ENCODE data around the gene NAA80.

Gene NAA80

DNA sequence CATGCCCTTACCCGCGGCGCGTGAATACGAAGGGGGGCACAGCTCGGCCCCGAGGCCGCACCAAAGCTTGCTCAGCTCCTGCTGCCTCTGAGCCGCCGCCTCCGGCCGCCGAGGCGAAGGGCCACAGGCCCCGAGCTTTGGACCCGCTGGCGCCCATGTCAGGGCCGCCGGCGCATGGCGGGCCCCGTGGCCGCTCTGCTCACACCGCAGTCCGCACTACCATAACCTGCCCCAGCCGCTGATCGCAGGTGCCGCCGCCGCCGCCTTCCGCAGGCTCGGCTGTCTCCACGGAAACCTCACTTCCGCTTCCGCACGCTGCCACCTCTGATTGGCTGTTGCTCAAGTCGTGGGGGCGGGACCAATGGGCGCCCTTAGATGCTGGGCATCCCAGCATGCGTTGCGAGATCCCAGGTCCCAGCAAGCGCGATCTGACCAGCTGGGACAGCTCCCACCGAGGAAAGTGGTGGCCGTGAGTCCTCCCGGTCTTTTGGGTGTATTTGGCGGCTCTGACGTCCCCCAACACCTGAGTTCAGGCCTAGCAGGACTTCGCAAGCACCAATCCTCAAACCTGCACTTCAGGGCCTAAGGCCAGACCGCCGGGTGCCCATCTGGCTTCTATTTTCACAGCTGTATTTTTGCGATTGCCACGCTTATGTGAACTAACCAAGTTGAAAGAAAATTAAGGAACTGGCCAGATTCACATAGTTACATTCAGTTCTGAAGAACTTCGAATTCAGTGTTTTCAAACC is 28.9 kb upstream of the NAA80 start, which contains the start of gene TUSC2:
Gene TUSC2 (minus strand): TSS at position 281 of the 749 bp plus-strand sequence. CDS start 124 bp downstream, at position 157.
- H3K36me3 ChIP-seq (ENCODE audit: control insufficient read depth in 2 of 2, insufficient read depth in 2 of 2, low read length in 2 of 2), result peaks cover 33 to 40% of the 10 kb centered on the region in 2 donors
- no peaks in the 10 kb centered on the region for H3K27me3 ChIP-seq (ENCODE audit: control insufficient read depth in 2 of 2, insufficient read depth in 2 of 2, low read length in 2 of 2)
- peak within 1 kb of the TSS; percentile 79 to 85 for H3K27ac ChIP-seq (ENCODE audit: low read depth in 2 of 2, low read length in 2 of 2)
- peaks cover 14 to 16% of the 10 kb centered on the region in 2 donors for H3K4me1 ChIP-seq (ENCODE audit: control insufficient read depth in 2 of 2, insufficient read depth in 2 of 2, low read length in 2 of 2)
- H3K4me3 ChIP-seq (ENCODE audit: low read length in 2 of 2), result peak within 1 kb of the TSS; percentile 74 to 90
- H3K9me3 ChIP-seq (ENCODE audit: control insufficient read depth in 2 of 2, low read length in 2 of 2), result no peaks in the 10 kb centered on the region
- H3K9ac ChIP-seq (ENCODE audit: low read depth in 1 of 2, low read length in 2 of 2), result peak within 1 kb of the TSS; percentile 90 to 92

DNA sequence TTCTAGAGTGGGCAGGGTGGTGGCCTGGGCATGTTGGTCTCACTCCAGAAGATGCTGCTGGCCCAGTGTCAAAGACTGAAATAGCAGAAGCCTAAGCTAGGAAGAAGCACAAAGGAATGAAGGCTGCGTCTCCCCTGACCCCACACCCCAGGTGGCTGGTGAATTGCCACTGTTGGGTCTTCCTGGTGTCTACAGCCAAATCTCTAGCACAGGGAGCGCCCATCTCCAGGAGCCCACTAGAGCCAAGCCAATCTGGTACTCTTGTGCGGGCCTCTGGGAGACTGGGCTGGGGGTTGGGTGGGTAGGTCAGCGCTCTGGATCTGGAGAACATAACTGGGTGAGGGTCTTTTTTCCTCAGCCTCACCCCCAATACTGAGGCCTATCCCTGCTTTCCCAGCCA is 27.9 kb upstream of the NAA80 start:
- Histone ChIP-seq H3K4me1 (ENCODE audit: control insufficient read depth in 2 of 2, insufficient read depth in 2 of 2, low read length in 2 of 2) (peaks cover 19 to 24% of the 10 kb centered on the region in 2 donors), H3K9me3 (ENCODE audit: control insufficient read depth in 2 of 2, low read length in 2 of 2) (no peaks in the 10 kb centered on the region), H3K27ac (ENCODE audit: low read depth in 2 of 2, low read length in 2 of 2) (peak overlapping the region in 1 of 2 donors; percentile 85), H3K9ac (ENCODE audit: low read depth in 1 of 2, low read length in 2 of 2) (peak overlapping the region; percentile 90 to 92), H3K4me3 (ENCODE audit: low read length in 2 of 2) (peak overlapping the region; percentile 74 to 90), H3K27me3 (ENCODE audit: control insufficient read depth in 2 of 2, insufficient read depth in 2 of 2, low read length in 2 of 2) (no peaks in the 10 kb centered on the region), H3K36me3 (ENCODE audit: control insufficient read depth in 2 of 2, insufficient read depth in 2 of 2, low read length in 2 of 2) (peaks cover 33 to 39% of the 10 kb centered on the region in 2 donors)

DNA sequence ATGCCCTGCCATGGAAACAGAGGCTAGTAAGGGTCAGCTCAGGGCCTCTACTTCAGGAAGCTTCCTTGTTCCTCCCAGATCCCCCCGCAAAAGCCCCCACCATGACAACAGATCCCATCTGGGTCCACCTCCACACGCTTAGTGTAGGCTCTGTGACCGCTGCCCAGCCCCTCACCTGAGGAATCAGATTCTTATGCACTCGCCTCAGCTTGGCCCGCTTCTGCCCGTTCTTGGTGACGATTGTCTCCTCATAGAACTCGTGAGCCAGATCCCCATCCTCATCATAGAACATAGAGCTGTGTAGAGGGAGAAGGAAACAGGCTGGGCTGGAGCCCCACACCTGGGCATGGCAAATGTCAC is 27.0 kb upstream of the NAA80 start:
- Histone ChIP-seq H3K27me3 (ENCODE audit: control insufficient read depth in 2 of 2, insufficient read depth in 2 of 2, low read length in 2 of 2) (no peaks in the 10 kb centered on the region), H3K4me1 (ENCODE audit: control insufficient read depth in 2 of 2, insufficient read depth in 2 of 2, low read length in 2 of 2) (peaks cover 24 to 29% of the 10 kb centered on the region in 2 donors), H3K27ac (ENCODE audit: low read depth in 2 of 2, low read length in 2 of 2) (no peak overlapping the region), H3K9me3 (ENCODE audit: control insufficient read depth in 2 of 2, low read length in 2 of 2) (no peaks in the 10 kb centered on the region), H3K4me3 (ENCODE audit: low read length in 2 of 2) (no peak overlapping the region), H3K36me3 (ENCODE audit: control insufficient read depth in 2 of 2, insufficient read depth in 2 of 2, low read length in 2 of 2) (peaks cover 26 to 30% of the 10 kb centered on the region in 2 donors), H3K9ac (ENCODE audit: low read depth in 1 of 2, low read length in 2 of 2) (no peak overlapping the region)

DNA sequence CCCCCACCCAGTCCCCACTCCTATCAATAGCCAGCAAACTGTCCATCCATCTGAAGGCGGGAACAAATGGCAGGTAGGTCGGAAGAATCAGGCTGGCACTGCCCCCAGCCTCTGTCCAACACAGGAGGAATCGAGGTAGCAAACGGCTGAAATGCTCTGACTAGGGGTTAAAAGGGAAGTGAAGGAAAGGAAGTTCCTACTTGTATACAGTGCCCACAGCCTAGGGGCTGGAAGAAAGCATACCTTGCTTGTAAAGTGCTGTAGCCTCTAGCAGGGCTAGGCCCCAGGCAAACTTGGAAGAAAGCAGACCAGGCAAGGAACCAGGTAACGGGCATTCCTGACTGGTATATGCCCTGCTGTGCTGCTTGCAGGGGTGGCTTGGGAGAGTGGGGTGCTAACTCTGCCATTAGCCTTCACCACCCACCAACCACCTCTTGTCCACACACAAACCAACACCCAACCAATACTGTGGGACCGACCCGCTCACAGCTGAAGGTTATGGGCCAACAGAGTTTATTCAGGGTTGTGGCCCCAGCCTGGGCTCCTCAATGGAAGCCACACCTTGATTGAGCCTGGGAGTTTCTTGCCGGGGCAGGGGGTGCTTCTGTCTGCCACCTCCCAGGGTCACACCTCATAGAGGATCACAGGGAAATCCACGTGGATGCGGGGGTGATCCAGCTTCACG is 26.4 kb upstream of the NAA80 start:
- Histone ChIP-seq H3K9ac (ENCODE audit: low read depth in 1 of 2, low read length in 2 of 2) (no peak overlapping the region), H3K36me3 (ENCODE audit: control insufficient read depth in 2 of 2, insufficient read depth in 2 of 2, low read length in 2 of 2) (peaks cover 22 to 24% of the 10 kb centered on the region in 2 donors), H3K4me1 (ENCODE audit: control insufficient read depth in 2 of 2, insufficient read depth in 2 of 2, low read length in 2 of 2) (peaks cover 26 to 30% of the 10 kb centered on the region in 2 donors), H3K9me3 (ENCODE audit: control insufficient read depth in 2 of 2, low read length in 2 of 2) (no peaks in the 10 kb centered on the region), H3K27ac (ENCODE audit: low read depth in 2 of 2, low read length in 2 of 2) (no peak overlapping the region), H3K4me3 (ENCODE audit: low read length in 2 of 2) (no peak overlapping the region), H3K27me3 (ENCODE audit: control insufficient read depth in 2 of 2, insufficient read depth in 2 of 2, low read length in 2 of 2) (no peaks in the 10 kb centered on the region)

DNA sequence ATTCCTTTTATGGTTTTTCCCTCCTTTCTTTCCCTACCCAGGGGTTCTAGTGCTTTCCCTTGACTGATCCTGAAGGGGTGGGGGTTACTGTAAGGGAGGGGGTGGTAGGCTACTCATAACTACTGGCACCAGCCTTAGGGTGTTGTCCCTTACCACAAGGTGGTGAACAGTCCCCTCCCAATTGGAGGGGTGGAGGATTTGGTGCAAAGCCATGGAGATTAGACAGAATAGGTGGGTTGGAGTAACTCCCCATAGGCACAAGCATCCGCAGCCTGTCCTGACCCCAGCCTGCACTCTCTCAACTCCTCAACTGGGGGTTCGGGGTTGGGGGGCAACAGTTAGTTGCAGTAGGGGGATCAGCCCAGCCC is 25.9 kb upstream of the NAA80 start:
- no peaks in the 10 kb centered on the region for H3K27me3 ChIP-seq (ENCODE audit: control insufficient read depth in 2 of 2, insufficient read depth in 2 of 2, low read length in 2 of 2)
- H3K27ac ChIP-seq (ENCODE audit: low read depth in 2 of 2, low read length in 2 of 2), result no peak overlapping the region
- H3K9ac ChIP-seq (ENCODE audit: low read depth in 1 of 2, low read length in 2 of 2), result no peak overlapping the region
- H3K4me3 ChIP-seq (ENCODE audit: low read length in 2 of 2), result no peak overlapping the region
- H3K9me3 ChIP-seq (ENCODE audit: control insufficient read depth in 2 of 2, low read length in 2 of 2), result no peaks in the 10 kb centered on the region
- H3K4me1 ChIP-seq (ENCODE audit: control insufficient read depth in 2 of 2, insufficient read depth in 2 of 2, low read length in 2 of 2), result peaks cover 31 to 35% of the 10 kb centered on the region in 2 donors
- H3K36me3 ChIP-seq (ENCODE audit: control insufficient read depth in 2 of 2, insufficient read depth in 2 of 2, low read length in 2 of 2), result peaks cover 16 to 19% of the 10 kb centered on the region in 2 donors

DNA sequence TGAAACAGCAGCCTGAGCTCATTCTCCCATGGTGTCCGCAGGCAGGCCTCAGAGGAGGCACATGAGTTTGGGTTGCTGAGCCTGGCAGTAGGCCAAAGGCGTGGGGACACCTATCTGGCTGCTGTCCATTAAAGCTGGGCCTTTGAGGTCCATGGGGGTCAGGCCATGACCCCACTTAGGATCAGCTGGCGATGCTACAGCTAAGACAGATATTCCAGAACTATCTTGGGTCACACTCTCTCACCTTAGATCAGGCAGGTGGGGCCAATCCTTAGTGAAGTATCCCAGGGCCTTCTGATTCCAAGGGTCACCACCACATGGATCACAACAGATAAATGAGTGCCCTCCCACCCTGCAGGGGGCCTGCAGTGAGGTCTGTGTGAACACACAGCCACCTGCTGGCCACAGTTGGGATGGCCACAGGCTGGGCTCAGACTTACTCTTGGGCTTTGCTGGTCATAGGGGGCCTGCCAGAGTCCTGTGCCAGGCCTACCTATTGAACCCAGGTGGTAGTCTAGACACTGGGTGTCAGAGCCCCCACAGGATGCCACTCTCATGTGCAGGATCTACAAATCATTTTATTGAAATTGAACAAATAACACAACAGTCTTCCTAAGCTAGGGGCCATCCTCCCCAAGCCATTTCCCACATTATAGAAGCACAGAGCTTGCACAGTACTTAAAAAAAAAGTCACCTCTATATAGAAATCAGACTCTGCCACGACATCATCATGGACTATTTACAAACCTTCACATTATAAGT is 25.3 kb upstream of the NAA80 start:
- Histone ChIP-seq H3K4me1 (ENCODE audit: control insufficient read depth in 2 of 2, insufficient read depth in 2 of 2, low read length in 2 of 2) (peaks cover 37 to 40% of the 10 kb centered on the region in 2 donors), H3K9ac (ENCODE audit: low read depth in 1 of 2, low read length in 2 of 2) (peak overlapping the region in 1 of 2 donors; percentile 3), H3K27me3 (ENCODE audit: control insufficient read depth in 2 of 2, insufficient read depth in 2 of 2, low read length in 2 of 2) (no peaks in the 10 kb centered on the region), H3K36me3 (ENCODE audit: control insufficient read depth in 2 of 2, insufficient read depth in 2 of 2, low read length in 2 of 2) (peaks cover 12 to 17% of the 10 kb centered on the region in 2 donors), H3K27ac (ENCODE audit: low read depth in 2 of 2, low read length in 2 of 2) (peak overlapping the region; percentile 24 to 59), H3K4me3 (ENCODE audit: low read length in 2 of 2) (no peak overlapping the region), H3K9me3 (ENCODE audit: control insufficient read depth in 2 of 2, low read length in 2 of 2) (no peaks in the 10 kb centered on the region)

DNA sequence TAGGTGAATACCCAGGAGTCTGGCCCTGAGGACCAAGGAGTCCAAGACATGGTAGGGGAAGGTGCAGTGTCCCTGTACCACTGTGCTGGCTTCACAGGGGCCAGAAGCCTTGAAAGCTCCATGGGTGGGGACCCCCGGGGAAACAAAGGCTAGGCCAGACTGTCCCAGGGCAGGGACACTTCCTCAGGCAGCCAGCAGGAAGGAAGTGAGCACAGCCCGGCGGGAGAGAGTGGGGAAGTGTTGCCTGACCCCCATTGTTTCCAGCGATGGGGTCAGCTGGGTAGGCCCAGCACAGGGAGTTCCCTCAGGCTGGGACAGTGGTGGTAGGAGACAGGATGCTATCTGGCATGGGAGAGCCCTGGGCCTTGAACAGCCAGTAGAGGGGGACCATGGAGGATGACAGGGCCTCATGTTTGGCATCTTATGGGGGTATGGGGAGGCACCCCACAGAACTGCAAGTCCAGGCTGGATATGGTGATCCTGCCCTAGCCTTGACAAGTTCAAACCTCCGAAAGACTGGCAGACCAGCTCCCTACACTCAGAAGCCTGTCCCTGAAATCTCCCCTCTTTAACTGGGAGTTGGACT is 24.5 kb upstream of the NAA80 start:
- Histone ChIP-seq H3K27me3 (ENCODE audit: control insufficient read depth in 2 of 2, insufficient read depth in 2 of 2, low read length in 2 of 2) (no peaks in the 10 kb centered on the region), H3K36me3 (ENCODE audit: control insufficient read depth in 2 of 2, insufficient read depth in 2 of 2, low read length in 2 of 2) (peaks cover 9 to 17% of the 10 kb centered on the region in 2 donors), H3K4me3 (ENCODE audit: low read length in 2 of 2) (no peak overlapping the region), H3K4me1 (ENCODE audit: control insufficient read depth in 2 of 2, insufficient read depth in 2 of 2, low read length in 2 of 2) (peaks cover 44 to 47% of the 10 kb centered on the region in 2 donors), H3K27ac (ENCODE audit: low read depth in 2 of 2, low read length in 2 of 2) (peak overlapping the region; percentile 59 to 93), H3K9me3 (ENCODE audit: control insufficient read depth in 2 of 2, low read length in 2 of 2) (no peaks in the 10 kb centered on the region), H3K9ac (ENCODE audit: low read depth in 1 of 2, low read length in 2 of 2) (no peak overlapping the region)

DNA sequence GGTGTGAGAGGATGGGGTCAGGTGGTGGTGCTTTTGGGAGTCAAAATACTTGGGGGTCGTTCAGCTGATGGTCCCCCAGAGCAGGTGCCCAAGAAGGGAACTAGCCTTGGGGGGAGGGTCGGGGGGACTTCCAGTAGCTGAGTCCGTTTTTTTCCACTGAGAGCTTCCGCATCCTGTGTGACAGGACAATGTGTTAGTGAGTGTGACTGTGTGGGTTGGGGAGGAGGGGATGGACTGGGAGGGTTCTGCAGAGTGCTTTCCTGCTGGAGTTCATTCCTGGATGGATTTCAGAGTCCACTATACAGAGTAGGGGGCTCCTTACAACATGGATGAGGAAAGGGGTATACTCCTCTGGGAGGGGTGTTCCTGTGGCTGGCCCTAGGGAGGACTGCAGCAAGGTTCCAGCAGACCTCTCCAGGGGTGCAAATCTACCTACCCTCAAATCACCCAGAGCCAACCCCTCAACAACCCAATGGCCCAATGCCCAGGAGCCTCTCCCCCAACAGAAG is 23.9 kb upstream of the NAA80 start:
- Histone ChIP-seq H3K9me3 (ENCODE audit: control insufficient read depth in 2 of 2, low read length in 2 of 2) (no peaks in the 10 kb centered on the region), H3K27me3 (ENCODE audit: control insufficient read depth in 2 of 2, insufficient read depth in 2 of 2, low read length in 2 of 2) (no peaks in the 10 kb centered on the region), H3K27ac (ENCODE audit: low read depth in 2 of 2, low read length in 2 of 2) (peak overlapping the region; percentile 93 to 95), H3K9ac (ENCODE audit: low read depth in 1 of 2, low read length in 2 of 2) (peak overlapping the region; percentile 49 to 62), H3K36me3 (ENCODE audit: control insufficient read depth in 2 of 2, insufficient read depth in 2 of 2, low read length in 2 of 2) (peaks cover 9 to 17% of the 10 kb centered on the region in 2 donors), H3K4me1 (ENCODE audit: control insufficient read depth in 2 of 2, insufficient read depth in 2 of 2, low read length in 2 of 2) (peaks cover 44 to 48% of the 10 kb centered on the region in 2 donors), H3K4me3 (ENCODE audit: low read length in 2 of 2) (no peak overlapping the region)

DNA sequence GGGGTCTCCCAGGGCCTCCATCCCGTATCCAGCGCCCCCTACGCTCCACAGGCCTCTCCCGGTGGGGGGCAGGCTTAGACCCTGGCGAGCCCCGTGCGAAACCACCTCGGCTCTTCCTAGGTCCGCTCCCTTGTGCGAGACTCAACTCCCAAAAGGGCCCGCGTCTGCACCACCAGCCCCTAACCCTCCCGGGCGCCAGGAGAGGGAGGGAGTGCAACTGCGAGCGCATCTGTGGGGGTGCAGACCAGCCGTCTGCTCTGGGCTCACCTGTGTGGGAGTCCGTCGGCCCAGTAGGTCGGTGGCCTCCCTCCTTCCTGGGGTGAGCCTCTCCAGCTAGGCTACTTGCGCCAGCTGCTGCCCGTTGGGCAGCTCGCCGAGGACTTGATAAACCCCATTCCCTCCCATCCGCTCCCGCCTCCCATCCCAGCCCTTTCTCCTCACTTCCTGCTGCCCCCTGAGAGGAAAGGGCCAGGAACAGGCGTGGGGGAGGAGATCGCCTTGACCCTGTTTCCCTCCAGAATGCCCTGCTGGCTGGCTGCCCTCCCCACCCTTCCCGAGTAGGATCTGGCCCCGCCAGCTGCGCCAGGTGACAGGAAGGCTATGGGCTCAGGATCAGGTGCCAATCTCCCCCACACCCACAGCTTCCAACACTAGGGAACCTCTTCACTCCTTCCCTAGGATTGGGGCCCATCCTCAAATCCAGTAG is 23.3 kb upstream of the NAA80 start, which contains the start of gene HYAL2:
Gene HYAL2 (minus strand): TSS at position 360 of the 706 bp plus-strand sequence. CDS start 2,256 bp downstream, outside the sequence.
- Histone ChIP-seq H3K27me3 (ENCODE audit: control insufficient read depth in 2 of 2, insufficient read depth in 2 of 2, low read length in 2 of 2) (no peaks in the 10 kb centered on the region), H3K4me1 (ENCODE audit: control insufficient read depth in 2 of 2, insufficient read depth in 2 of 2, low read length in 2 of 2) (peaks cover 49 to 52% of the 10 kb centered on the region in 2 donors), H3K9me3 (ENCODE audit: control insufficient read depth in 2 of 2, low read length in 2 of 2) (no peaks in the 10 kb centered on the region), H3K36me3 (ENCODE audit: control insufficient read depth in 2 of 2, insufficient read depth in 2 of 2, low read length in 2 of 2) (peaks cover 9 to 19% of the 10 kb centered on the region in 2 donors), H3K9ac (ENCODE audit: low read depth in 1 of 2, low read length in 2 of 2) (peak within 1 kb of the TSS; percentile 87 to 97), H3K4me3 (ENCODE audit: low read length in 2 of 2) (peak within 1 kb of the TSS; percentile 89 to 90), H3K27ac (ENCODE audit: low read depth in 2 of 2, low read length in 2 of 2) (peak within 1 kb of the TSS; percentile 93 to 95)

Data from mucosa of rectum (tissue), 2 donors.